ENCODE data around the gene NME7.
A peak's percentile ranks its signal among the peaks of the same experiment; 100 is the strongest.
"Not testable (repeated sequence)": the region's sequence is repeated elsewhere in the genome, so short reads cannot be mapped to it uniquely, and the experiment has no call there.

Gene NME7

DNA sequence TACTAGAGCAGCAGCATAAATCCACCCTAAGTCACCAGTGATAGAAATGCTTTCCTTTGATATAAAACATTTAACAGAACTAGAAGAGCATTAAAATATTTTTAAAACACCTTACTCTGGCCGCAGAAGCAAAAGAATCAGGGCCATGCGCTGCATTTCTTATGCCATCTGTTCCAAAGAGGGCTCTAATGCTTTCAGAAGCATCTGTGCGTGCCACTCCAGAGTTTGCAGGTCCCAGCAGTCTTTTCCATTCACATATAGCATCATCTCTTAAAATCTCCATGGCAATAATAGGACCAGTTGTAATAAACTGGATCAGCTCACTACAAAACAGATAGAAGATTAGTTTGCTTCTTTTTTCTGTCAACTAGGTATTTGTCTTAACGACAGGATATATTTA, 69.2 kb downstream of the NME7 start:
- POLR2A ChIA-PET (ENCODE audit: low non-redundant PET) = no interaction called here
- DNase-seq (ENCODE audit: low spot score) = no peak
- H3K27ac ChIP-seq = no peak overlapping the region
- CTCF ChIA-PET = no interaction called here
- TF ChIP-seq, protein P1, sequence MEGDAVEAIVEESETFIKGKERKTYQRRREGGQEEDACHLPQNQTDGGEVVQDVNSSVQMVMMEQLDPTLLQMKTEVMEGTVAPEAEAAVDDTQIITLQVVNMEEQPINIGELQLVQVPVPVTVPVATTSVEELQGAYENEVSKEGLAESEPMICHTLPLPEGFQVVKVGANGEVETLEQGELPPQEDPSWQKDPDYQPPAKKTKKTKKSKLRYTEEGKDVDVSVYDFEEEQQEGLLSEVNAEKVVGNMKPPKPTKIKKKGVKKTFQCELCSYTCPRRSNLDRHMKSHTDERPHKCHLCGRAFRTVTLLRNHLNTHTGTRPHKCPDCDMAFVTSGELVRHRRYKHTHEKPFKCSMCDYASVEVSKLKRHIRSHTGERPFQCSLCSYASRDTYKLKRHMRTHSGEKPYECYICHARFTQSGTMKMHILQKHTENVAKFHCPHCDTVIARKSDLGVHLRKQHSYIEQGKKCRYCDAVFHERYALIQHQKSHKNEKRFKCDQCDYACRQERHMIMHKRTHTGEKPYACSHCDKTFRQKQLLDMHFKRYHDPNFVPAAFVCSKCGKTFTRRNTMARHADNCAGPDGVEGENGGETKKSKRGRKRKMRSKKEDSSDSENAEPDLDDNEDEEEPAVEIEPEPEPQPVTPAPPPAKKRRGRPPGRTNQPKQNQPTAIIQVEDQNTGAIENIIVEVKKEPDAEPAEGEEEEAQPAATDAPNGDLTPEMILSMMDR (conservative IDR thresholded peaks at IDR 0.05; ENCODE audit: low read depth) = no peak

DNA sequence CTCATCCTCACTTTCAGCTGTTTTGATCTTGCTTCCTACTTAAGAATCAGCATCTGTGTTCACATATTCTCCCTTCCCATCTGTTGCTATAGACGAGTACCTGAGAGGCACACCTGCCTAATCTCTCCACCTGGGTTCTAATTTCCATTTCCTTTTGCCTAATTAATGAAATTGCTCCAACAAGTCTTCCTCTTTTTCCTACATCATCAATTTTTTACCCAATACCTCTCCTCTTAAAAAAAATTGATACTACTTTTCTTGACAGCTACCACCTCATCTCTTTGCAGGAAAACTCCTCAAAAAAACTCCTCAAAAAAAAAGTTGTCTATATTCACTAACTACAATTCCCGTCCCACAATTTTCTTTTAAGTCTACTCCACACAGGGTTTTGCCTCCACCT, 71.8 kb downstream of the NME7 start:
- H3K27ac ChIP-seq = no peak overlapping the region
- DNase-seq (ENCODE audit: low spot score) = no peak
- TF ChIP-seq, protein P1 (conservative IDR thresholded peaks at IDR 0.05; ENCODE audit: low read depth) = no peak
- POLR2A ChIA-PET (ENCODE audit: low non-redundant PET) = no interaction called here
- CTCF ChIA-PET = no interaction called here

DNA sequence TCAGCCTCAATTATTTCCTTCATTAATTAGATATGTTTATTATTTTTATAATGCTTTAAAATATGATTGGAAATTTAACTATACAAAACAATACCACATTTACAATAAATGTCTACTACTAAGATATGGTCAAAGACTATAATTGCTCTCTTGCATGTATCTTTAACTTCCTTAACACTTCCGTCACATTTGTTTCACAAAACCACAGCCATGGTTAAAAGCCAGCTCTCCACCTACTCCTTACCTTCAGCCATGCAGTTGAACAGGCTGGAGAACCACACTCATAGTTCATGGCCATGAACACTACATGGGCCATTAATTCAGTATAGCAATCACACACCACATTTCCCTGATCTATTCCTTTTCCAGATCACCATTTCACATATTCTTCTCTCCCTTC, 72.2 kb downstream of the NME7 start:
- DNase-seq (ENCODE audit: low spot score) = no peak
- ChIA-PET POLR2A (ENCODE audit: low non-redundant PET) (no interaction called here), CTCF (no interaction called here)
- TF ChIP-seq, protein P1 (conservative IDR thresholded peaks at IDR 0.05; ENCODE audit: low read depth) = no peak
- H3K27ac ChIP-seq = no peak overlapping the region

DNA sequence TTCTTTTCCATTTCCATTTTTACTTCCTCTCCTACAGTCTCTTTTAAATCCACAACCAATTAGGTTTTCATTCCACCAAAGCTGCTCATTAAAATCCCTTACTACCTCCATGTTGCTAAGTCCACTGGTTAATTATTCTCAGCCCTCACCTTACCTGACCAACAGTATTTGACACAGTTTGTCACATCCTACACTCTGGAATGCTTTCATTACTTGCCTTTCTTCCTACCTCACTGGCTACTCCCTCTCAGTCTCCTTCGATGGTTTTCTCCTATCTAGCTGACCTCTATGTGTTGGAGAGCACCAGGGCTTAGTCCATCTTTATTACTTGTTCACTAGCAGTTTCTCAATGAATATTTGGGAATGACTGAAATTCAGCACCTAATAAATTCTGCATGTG, 78.6 kb downstream of the NME7 start:
- TF ChIP-seq, protein P1 (conservative IDR thresholded peaks at IDR 0.05; ENCODE audit: low read depth) = no peak
- ChIA-PET CTCF (no interaction called here), POLR2A (ENCODE audit: low non-redundant PET) (no interaction called here)
- no peak overlapping the region for H3K27ac ChIP-seq
- no peak for DNase-seq (ENCODE audit: low spot score)

DNA sequence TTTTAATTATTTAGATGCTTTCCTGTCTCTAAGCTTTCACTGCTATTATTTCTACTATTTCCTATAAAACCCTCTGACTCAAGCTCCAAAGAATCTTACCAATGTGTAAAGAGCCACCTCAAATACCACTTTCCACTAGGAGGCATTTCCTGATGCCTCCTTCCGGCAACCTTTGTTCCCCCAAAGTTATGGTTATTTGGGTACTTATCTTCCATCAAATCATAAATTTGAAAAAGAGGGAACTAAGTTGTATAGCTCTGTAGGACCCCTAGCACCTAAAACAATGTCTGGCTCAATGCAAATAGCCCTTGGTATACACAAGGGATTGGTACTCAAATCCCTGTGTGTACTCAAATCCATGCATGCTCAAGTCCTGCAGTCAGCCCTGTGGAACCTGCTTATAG, 79.6 kb downstream of the NME7 start:
- TF ChIP-seq, protein P1 (conservative IDR thresholded peaks at IDR 0.05; ENCODE audit: low read depth) = no peak
- ChIA-PET POLR2A (ENCODE audit: low non-redundant PET) (no interaction called here), CTCF (interaction anchor here (0.6 kb wide), 1 partner anchor 91 kb away, joined by 3 read pairs; no protein-coding TSS in a partner anchor)
- H3K27ac ChIP-seq = no peak overlapping the region
- DNase-seq (ENCODE audit: low spot score) = peak; percentile 8

DNA sequence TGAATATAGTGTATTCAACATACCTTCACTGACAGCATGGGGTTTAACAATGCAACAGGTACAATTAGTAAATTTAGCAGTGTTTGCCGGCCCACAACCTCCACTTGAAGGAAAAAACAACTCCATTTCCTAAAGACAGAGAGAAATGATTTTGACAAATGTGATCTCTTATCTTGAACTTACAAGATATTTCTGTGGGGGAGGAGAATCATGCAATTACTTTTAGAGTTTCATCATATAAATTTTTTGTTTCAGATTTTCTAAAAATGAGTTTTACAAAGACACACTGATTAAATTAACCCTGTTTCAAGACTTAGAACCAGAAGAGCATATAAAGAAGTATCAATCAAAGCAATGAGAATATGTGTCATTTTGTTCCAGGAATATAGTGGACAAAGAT, 80.3 kb downstream of the NME7 start:
- ChIA-PET POLR2A (ENCODE audit: low non-redundant PET) (no interaction called here), CTCF (interaction anchor here (0.6 kb wide), 1 partner anchor 90 kb away, joined by 3 read pairs; no protein-coding TSS in a partner anchor)
- TF ChIP-seq, protein P1 (conservative IDR thresholded peaks at IDR 0.05; ENCODE audit: low read depth) = no peak
- no peak for DNase-seq (ENCODE audit: low spot score)
- H3K27ac ChIP-seq = no peak overlapping the region

DNA sequence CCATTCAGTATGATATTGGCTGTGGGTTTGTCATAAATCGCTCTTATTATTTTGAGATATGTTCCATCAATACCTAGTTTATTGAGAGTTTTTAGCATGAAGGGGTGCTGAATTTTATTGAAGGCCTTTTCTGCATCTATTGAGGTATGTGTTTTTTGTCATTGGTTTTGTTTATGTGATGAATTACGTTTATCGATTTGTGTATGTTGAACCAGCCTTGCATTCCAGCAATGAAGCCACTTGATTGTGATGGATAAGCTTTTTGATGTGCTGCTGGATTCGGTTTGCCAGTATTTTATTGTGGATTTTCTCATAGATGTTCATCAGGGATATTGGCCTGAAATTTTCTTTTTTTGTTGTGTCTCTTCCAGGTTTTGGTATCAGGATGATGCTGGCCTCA, 86.0 kb downstream of the NME7 start:
- CTCF ChIA-PET; POLR2A ChIA-PET (ENCODE audit: low non-redundant PET); DNase-seq (ENCODE audit: low spot score): not testable (repeated sequence)

More for the DNA sequence above, 86.0 kb downstream of the NME7 start:
- not testable (repeated sequence) for H3K27ac ChIP-seq
